HEK293 (cell line): ENCODE results near the gene SORBS2.

Experiments
- CTCF ChIA-PET: fragments of 350-600 bp; formaldehyde crosslinking; extraction: SDS; loops from one replicate; lab custom pipeline; 2021; ENCODE audit warnings: antibody characterized with exemption; lab: Yijun Ruan, JAX
- POLR2A ChIA-PET: fragments of 300-600 bp; formaldehyde crosslinking; extraction: SDS; loops from one replicate; lab custom pipeline; 2020; ENCODE audit warnings: antibody characterized with exemption, inconsistent platforms; lab: Yijun Ruan, JAX
- H3K27ac ChIP-seq: fragments of 200-500 bp; sonication (Bioruptor generic); 2 replicates; pipeline ENCODE4 v1.5.1; 2014; ENCODE audit warnings: low read depth, low read length, control low read depth, inconsistent platforms; ENCODE audit errors: extremely low read depth
- H3K36me3 ChIP-seq, 2 experiments: fragments of 200-500 bp in 1 of 2; sonication (Bioruptor generic) in 1 of 2; 1 replicate in 1 of 2; 2 replicates in 1 of 2; pipeline ENCODE4 v1.5.1; 2014 to 2017; ENCODE audit warnings: inconsistent platforms in 2 of 2, low read length in 2 of 2; ENCODE audit not compliant: control insufficient read depth in 2 of 2, insufficient read depth in 1 of 2
- H3K4me1 ChIP-seq: fragments of 200-500 bp; sonication (Bioruptor generic); 2 replicates; pipeline ENCODE4 v1.5.1; 2014; ENCODE audit warnings: mild to moderate bottlenecking, low read length, inconsistent platforms; ENCODE audit not compliant: control insufficient read depth, insufficient read depth
- H3K4me3 ChIP-seq: 2 replicates; pipeline ENCODE4 v1.5.1; 2011; ENCODE audit warnings: low read depth, mild to moderate bottlenecking, control low read depth, low read length, moderate library complexity
- H3K9me3 ChIP-seq: fragments of 200-500 bp; sonication (Bioruptor generic); 2 replicates; pipeline ENCODE4 v1.5.1; 2014; ENCODE audit warnings: low read depth, low read length, inconsistent platforms; ENCODE audit not compliant: control insufficient read depth, insufficient read depth
- GLI2 ChIP-seq: fragments of 450-650 bp; formaldehyde crosslinking; IDR thresholded peaks from 2 replicates; pipeline ENCODE4; 2017; ENCODE audit warnings: missing biosample characterization, missing genetic modification characterization, low read depth, borderline replicate concordance
- KLF1 ChIP-seq: fragments of 450-650 bp; formaldehyde crosslinking; IDR thresholded peaks from 2 replicates; pipeline ENCODE4 v1.5.1; 2016; ENCODE audit warnings: missing biosample characterization, missing genetic modification characterization
- MZF1 ChIP-seq: fragments of 450-650 bp; formaldehyde crosslinking; IDR thresholded peaks from 2 replicates; pipeline ENCODE4 v1.5.1; 2017; ENCODE audit warnings: missing biosample characterization, missing genetic modification characterization, borderline replicate concordance
- OVOL3 ChIP-seq: fragments of 450-650 bp; formaldehyde crosslinking; IDR thresholded peaks from 2 replicates; pipeline ENCODE4 v1.5.1; 2016; ENCODE audit warnings: missing biosample characterization, missing genetic modification characterization
- YY1 ChIP-seq: fragments of 450-650 bp; formaldehyde crosslinking; IDR thresholded peaks from 2 replicates; pipeline ENCODE4 v1.5.1; 2018; ENCODE audit warnings: missing biosample characterization, missing genetic modification characterization
- ZBTB1 ChIP-seq: fragments of 450-650 bp; formaldehyde crosslinking; IDR thresholded peaks from 2 replicates; pipeline ENCODE4 v1.5.1; 2016; ENCODE audit warnings: missing biosample characterization, missing genetic modification characterization
- ZBTB11 ChIP-seq: fragments of 450-650 bp; formaldehyde crosslinking; conservative IDR thresholded peaks from 2 replicates; pipeline ENCODE4 v1.5.1; 2016; ENCODE audit warnings: low read depth, missing biosample characterization, missing genetic modification characterization
- ZBTB48 ChIP-seq: fragments of 450-650 bp; formaldehyde crosslinking; IDR thresholded peaks from 2 replicates; pipeline ENCODE4 v1.5.1; 2016; ENCODE audit warnings: missing biosample characterization, missing genetic modification characterization
- ZFP69B ChIP-seq: fragments of 450-650 bp; formaldehyde crosslinking; IDR thresholded peaks from 2 replicates; pipeline ENCODE4 v1.5.1; 2016; ENCODE audit warnings: missing biosample characterization, missing genetic modification characterization
- ZNF121 ChIP-seq: fragments of 450-650 bp; formaldehyde crosslinking; IDR thresholded peaks from 2 replicates; pipeline ENCODE4 v1.5.1; 2016; ENCODE audit warnings: missing biosample characterization, missing genetic modification characterization
- ZNF138 ChIP-seq: fragments of 450-650 bp; formaldehyde crosslinking; IDR thresholded peaks from 2 replicates; pipeline ENCODE4 v1.5.1; 2016; ENCODE audit warnings: missing biosample characterization, missing genetic modification characterization, borderline replicate concordance
- ZNF148 ChIP-seq: fragments of 450-650 bp; formaldehyde crosslinking; IDR thresholded peaks from 2 replicates; pipeline ENCODE4 v1.5.0; 2017; ENCODE audit warnings: missing biosample characterization, missing genetic modification characterization, borderline replicate concordance
- ZNF2 ChIP-seq: fragments of 450-650 bp; formaldehyde crosslinking; IDR thresholded peaks from 2 replicates; pipeline ENCODE4 v1.5.1; 2016; ENCODE audit warnings: missing biosample characterization, missing genetic modification characterization
- ZNF354C ChIP-seq: fragments of 450-650 bp; formaldehyde crosslinking; IDR thresholded peaks from 2 replicates; pipeline ENCODE4 v1.5.1; 2016; ENCODE audit warnings: missing biosample characterization, missing genetic modification characterization, low read depth, borderline replicate concordance
- ZNF416 ChIP-seq: fragments of 450-650 bp; formaldehyde crosslinking; IDR thresholded peaks from 2 replicates; pipeline ENCODE4 v1.5.1; 2016; ENCODE audit warnings: missing biosample characterization, missing genetic modification characterization
- ZNF473 ChIP-seq: fragments of 450-650 bp; formaldehyde crosslinking; IDR thresholded peaks from 2 replicates; pipeline ENCODE4 v1.5.1; 2017; ENCODE audit warnings: missing biosample characterization, missing genetic modification characterization
- ZNF555 ChIP-seq: fragments of 450-650 bp; formaldehyde crosslinking; conservative IDR thresholded peaks from 2 replicates; pipeline ENCODE4 v1.5.1; 2017; ENCODE audit warnings: missing biosample characterization, mild to moderate bottlenecking, missing genetic modification characterization, inconsistent platforms
- ZNF585B ChIP-seq: fragments of 450-650 bp; formaldehyde crosslinking; IDR thresholded peaks from 2 replicates; pipeline ENCODE4 v1.5.1; 2016; ENCODE audit warnings: missing biosample characterization, missing genetic modification characterization
- ZNF701 ChIP-seq: fragments of 450-650 bp; formaldehyde crosslinking; IDR thresholded peaks from 2 replicates; pipeline ENCODE4 v1.5.1; 2016; ENCODE audit warnings: missing biosample characterization, missing genetic modification characterization
- ZNF704 ChIP-seq: fragments of 450-650 bp; formaldehyde crosslinking; IDR thresholded peaks from 2 replicates; pipeline ENCODE4 v1.5.1; 2016; ENCODE audit warnings: missing biosample characterization, missing genetic modification characterization
- ZNF76 ChIP-seq: fragments of 450-650 bp; formaldehyde crosslinking; IDR thresholded peaks from 2 replicates; pipeline ENCODE4; 2016; ENCODE audit warnings: low read depth, missing biosample characterization, missing genetic modification characterization, borderline replicate concordance
- ZNF768 ChIP-seq: fragments of 450-650 bp; formaldehyde crosslinking; IDR thresholded peaks from 2 replicates; pipeline ENCODE4 v1.5.1; 2018; ENCODE audit warnings: missing biosample characterization, mild to moderate bottlenecking, missing genetic modification characterization
- ZNF837 ChIP-seq: fragments of 450-650 bp; formaldehyde crosslinking; IDR thresholded peaks from 2 replicates; pipeline ENCODE4 v1.5.1; 2016; ENCODE audit warnings: missing biosample characterization, missing genetic modification characterization
- ZNF843 ChIP-seq: fragments of 450-650 bp; formaldehyde crosslinking; IDR thresholded peaks from 2 replicates; pipeline ENCODE4 v1.5.1; 2016; ENCODE audit warnings: missing biosample characterization, missing genetic modification characterization

The SORBS2 gene

GRCh38 chr4:185797596-185798338, 14.2 kb downstream of the SORBS2 start:
- Histone ChIP-seq H3K27ac (no peak overlapping the region), H3K9me3 (no peaks in the 10 kb centered on the region), H3K4me1 (no peaks in the 10 kb centered on the region), H3K36me3 (no peaks in the 10 kb centered on the region), H3K4me3 (no peak overlapping the region)
- TF ChIP-seq ZFP69B (tag by site-specific recombination) (no peak), OVOL3 (tag by site-specific recombination) (no peak), YY1 (tag by site-specific recombination) (no peak), ZNF837 (tag by site-specific recombination) (no peak), ZBTB11 (tag by site-specific recombination) (no peak), ZNF76 (tag by site-specific recombination) (no peak), ZBTB1 (tag by site-specific recombination) (no peak), ZNF138 (tag by site-specific recombination) (no peak), ZNF843 (tag by site-specific recombination) (no peak), ZNF416 (tag by site-specific recombination) (no peak), ZBTB48 (tag by site-specific recombination) (no peak), MZF1 (no peak), ZNF354C (no peak), ZNF768 (tag by site-specific recombination) (no peak), ZNF2 (tag by site-specific recombination) (no peak), ZNF701 (no peak)
- CTCF ChIA-PET, result interaction anchor here (0.7 kb wide), 1 partner anchor 1627 kb away, joined by 3 read pairs; no protein-coding TSS in a partner anchor
- POLR2A ChIA-PET, result no interaction called here

GRCh38 chr4:185797018-185797417, 15.0 kb downstream of the SORBS2 start:
- no peaks in the 10 kb centered on the region for H3K36me3 ChIP-seq
- no peaks in the 10 kb centered on the region for H3K9me3 ChIP-seq
- H3K4me1 ChIP-seq, result no peaks in the 10 kb centered on the region
- ChIA-PET CTCF (no interaction called here), POLR2A (no interaction called here)
- no peak overlapping the region for H3K4me3 ChIP-seq
- no peak overlapping the region for H3K27ac ChIP-seq
- TF ChIP-seq ZNF555 (tag by site-specific recombination), result no peak
- no peak for TF ChIP-seq ZNF704
- TF ChIP-seq ZNF148 (tag by site-specific recombination), result no peak
- TF ChIP-seq ZNF585B (tag by site-specific recombination), result no peak
- no peak for TF ChIP-seq GLI2 (tag by site-specific recombination)
- no peak for TF ChIP-seq ZFP69B (tag by site-specific recombination)
- no peak for TF ChIP-seq ZNF473 (tag by site-specific recombination)
- no peak for TF ChIP-seq ZNF121
- TF ChIP-seq ZNF76 (tag by site-specific recombination), result no peak
- no peak for TF ChIP-seq ZBTB1 (tag by site-specific recombination)
- no peak for TF ChIP-seq KLF1 (tag by site-specific recombination)
